Occipital lobe (tissue), 2 donors: ENCODE results near the gene TUB. TPM values are rescaled to one million over a fixed set of nuclear protein-coding genes. Genes with fewer than 3 reads are reported as not detected.

Source experiments
- DNase-seq: peaks from one replicate; lab custom pipeline; 2025; lab: John Stamatoyannopoulos, UW
- total RNA-seq: library from RNA; depleted of rRNA; stranded (reverse); fragments of >200 nt; gene quantifications from one replicate; pipeline ENCODE4 v1.2.3, GENCODE V29; 2014

Gene TUB, protein sequence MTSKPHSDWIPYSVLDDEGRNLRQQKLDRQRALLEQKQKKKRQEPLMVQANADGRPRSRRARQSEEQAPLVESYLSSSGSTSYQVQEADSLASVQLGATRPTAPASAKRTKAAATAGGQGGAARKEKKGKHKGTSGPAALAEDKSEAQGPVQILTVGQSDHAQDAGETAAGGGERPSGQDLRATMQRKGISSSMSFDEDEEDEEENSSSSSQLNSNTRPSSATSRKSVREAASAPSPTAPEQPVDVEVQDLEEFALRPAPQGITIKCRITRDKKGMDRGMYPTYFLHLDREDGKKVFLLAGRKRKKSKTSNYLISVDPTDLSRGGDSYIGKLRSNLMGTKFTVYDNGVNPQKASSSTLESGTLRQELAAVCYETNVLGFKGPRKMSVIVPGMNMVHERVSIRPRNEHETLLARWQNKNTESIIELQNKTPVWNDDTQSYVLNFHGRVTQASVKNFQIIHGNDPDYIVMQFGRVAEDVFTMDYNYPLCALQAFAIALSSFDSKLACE
- total RNA-seq, result 88.3 TPM

DNA sequence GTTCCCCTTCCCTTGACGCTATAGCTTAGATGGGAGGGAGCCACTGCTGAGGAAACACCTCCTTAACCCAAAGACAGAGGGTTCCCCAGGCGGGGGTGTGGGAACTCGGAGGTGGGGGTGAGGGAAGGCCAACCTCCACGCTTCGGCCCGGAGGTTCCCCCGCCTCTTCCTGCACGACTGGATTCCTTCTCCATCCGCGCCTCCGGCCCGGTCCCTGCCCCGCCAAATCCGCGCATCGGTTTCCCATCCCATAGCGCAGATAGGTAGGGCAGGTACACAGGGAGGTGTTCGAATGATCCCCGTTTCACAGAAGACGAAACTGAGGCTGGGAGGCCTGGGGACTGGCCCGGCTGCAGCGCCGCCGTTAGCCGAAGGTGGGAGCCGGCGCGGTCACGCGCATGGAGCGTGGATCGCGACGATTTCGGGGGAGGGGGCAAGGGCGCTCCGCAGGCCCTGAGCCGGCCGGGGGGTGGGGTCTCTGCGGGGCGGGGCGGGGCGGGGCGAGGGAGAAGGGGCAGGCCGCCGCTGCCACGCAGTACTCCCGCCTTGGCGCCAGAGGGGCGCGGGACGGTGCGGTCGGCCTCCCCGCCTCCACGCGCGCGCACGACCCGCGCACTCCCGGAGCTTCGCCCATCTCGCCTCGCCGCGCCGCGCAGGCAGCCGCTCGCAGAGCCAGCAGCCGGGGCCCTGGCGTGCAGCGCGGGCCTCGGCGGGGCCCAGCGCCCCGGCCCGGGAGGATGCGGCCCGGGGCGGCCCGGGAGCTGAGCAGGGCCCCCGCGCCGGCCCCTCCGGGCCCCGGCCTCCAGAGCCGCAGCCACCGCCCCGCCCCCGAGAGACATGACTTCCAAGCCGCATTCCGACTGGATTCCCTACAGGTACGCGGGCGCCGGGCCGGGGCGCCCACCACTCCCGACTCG is at the start of gene TUB:
TSS of gene TUB (plus strand) at position 538 of the 917 bp plus-strand sequence. CDS start at position 838, 300 bp downstream.
- peak; percentile 37 for DNase-seq

DNA sequence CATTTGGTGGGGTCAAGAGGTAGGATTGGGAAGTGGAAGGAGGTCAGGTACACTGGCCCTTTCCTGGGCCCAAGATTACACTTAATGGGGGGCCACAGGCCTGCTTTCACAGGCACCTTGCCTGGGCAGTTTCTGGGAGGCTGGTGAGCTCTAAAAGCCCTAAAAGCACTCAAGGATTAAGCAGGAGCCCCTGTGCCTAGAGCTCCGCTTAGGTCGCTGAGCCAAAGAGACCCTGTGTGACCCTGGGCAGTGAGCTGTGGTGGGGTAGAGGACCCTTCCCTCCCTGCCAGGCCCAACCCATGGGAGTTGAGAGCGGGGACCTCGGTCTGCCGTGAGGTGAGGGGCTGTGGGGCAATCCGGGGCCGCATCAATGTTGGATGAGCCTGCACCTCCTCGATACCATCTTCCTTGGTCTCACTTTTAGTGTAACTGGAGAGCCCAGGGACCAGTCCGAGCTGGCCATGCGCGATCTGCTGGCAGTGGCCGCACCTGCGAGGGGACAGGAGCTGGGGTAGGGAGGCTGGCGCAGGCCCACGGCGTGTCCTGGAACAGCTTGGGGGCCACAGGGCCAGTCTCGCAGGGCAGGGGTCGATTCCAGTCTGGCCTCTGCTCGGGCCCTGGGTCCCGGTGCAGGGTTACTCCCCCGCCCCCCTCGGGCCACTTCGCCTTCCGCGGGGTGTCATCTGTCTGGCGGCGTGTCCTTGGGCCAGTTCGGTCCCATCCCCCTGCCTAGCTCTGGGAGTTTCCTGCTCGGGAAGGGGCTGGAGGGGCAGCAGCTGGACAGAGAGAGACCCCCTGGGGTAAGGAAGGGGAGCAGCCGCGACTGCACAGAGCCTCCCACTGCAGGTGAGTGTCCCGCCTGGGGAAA is 49.5 kb upstream of the TUB start:
- DNase-seq, result no peak

DNA sequence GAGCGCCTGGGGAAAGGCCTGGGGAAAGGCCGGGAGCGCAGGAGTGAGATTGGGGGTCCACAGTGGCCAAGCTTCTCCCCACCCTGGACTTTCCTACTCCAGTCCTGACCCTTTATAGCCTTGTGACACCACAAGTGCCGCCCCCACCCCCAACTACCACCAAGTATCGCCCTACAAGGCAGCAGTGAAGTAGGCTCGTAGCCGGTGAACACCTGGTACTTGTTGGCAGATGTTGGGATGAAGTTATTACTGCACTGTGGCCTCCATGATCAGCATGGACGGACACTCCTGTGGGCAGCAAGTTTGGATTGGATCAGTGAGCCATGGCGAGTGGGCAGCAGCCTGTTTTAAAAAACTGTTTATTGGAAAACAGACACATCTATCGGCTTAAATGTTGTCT is 48.9 kb upstream of the TUB start:
- DNase-seq, result no peak

DNA sequence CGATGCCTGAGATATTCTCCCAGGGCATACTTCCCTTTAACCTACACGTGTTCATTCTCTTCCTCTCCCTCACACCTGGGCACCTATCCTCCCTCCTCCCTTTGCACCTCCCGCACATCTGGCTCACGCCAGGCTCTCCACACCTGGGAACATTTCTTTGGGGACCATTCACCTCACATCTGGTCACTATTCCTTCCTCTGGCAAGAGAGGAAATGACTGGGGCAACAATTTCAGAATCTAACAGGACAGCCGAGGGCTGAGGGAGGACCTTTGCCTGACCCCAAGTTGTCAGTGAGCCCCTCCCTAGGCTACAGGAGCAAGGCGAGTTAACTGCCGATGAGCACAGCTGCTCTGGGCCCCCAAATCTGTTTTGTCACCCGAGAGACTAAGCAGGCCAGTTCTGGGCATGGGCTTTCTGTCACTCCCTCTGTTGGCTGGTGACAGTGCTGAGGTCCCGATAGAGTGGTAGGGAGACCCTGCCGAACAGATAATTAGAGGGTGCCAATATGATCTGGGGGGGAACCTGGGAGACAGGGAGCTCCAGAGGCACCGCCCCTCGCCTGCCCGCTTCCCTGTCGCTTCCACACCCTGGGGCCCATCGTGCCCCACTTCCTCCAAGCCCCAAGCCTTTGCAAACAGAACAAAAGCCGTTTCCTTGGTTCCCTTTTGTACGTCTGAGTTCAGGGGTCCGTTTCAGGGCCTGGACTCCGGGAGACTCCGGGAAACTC is 48.3 kb upstream of the TUB start:
- DNase-seq, result no peak

DNA sequence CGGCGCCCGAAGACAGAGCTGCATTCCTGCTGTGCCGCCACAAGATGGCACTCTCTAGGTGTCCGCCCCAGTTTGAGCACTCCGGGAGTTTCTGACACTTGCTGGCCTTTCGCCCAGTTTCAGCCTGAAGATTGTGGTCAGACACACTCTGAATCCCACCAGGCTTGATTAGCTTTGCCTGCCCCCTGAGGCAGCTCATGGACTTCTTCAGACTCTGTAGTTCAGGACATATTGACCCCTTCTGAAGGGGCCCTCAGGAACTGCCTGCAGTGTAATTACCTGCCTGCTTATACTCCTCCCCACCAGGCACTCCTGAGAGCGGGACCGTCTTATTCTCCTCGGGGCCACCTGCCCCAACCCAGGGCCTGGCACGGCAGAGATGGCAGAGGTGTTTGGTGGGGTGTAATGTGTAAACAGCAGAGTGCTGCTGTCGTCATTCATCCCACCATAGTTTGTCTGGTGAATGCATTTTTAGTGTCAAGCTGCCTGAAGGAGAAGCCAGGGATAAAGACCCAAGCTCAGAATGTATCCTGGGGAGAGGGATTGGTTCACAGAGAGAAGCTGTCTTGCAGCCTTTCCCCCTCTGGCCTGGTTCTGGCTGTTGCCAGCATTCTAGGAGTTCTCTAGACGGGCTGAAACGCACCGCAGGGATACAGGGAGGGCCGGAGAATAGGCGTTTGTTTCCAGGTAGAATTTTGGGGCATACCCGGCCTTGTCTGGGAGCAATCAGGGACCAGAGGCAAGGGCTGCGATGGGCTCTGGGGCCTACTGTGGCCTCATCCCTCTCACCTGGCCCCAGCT is 47.5 kb upstream of the TUB start:
- DNase-seq, result peak; percentile 42

DNA sequence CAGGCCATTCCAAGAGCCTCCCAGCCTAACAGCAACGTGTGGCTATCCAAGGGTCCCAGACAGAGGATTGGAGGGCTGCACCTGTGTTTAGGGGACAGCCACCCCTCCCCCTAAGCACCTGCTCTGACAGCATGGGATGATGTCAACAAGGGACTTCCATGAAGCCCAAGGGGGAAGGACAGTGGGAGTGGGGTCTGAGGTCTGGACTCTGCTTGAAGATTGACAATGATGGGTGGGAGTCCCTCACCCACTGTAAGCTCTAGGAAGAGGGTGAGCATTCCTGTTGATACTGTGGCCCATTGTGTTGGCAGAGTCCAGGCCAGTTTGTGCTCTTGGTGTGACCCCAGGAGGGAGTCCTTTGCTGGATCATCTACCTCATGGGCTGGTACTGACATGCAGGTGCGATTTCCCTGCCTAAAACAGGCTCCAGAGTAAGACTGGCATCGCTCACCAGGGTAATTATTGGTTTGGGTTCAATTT is 46.9 kb upstream of the TUB start:
- no peak for DNase-seq

DNA sequence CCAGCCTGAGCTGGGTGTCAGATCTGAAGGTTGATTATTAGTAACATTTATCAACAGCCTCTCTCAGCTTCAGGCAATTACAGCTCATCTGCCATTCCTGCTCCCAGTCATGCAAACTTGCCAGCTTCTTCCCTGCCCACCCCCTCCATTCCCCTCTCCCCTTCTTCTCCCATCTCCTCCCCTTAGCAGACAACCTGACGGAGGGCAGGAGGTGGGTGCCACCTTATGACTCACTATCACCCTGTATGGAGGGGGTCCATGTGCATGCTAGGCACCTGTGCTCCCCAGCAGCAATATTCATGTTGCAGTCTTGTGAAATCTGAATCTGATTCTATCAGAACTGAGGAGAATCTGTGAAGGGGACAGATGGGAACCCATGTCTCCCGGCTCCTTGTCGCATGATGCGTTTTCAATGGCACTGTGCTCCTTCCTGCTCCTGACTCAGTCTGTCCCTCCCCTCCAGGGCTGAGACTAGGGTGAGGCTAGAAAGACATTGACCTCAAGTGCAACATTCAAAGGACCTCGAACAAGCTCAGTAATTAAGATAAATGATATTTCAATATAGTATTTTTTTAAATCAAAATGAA is 46.3 kb upstream of the TUB start:
- no peak for DNase-seq

DNA sequence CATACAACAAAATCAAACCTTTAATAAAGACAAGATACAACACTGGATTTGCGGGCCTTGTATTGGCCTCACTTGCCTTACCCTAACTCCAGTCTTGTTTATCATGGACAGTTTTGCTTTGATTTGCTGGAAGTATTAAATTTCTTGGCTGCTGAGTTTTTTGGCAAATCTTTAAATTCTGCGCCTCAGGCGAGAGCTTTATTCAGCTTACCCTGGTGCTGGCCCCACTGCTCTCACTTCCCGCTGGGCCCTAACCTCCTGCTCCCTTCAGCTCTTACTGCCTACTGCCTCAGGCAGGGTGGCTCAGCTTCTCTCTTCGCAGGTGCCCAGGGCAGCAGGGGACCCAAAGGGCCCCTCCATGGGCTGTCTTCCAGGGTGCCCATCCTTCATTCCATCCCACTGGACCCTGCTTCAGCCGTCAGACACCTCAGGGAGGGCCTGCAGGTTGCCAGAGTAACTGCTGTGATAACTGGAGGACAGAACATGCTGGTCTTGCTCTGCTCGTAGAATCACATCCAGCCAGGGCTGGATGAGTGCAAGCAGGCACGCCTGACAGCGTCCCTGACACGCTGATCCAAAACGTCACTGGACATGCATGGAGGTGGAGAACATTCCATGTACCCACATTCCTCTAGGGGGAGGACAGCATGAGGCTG is 45.7 kb upstream of the TUB start:
- no peak for DNase-seq

DNA sequence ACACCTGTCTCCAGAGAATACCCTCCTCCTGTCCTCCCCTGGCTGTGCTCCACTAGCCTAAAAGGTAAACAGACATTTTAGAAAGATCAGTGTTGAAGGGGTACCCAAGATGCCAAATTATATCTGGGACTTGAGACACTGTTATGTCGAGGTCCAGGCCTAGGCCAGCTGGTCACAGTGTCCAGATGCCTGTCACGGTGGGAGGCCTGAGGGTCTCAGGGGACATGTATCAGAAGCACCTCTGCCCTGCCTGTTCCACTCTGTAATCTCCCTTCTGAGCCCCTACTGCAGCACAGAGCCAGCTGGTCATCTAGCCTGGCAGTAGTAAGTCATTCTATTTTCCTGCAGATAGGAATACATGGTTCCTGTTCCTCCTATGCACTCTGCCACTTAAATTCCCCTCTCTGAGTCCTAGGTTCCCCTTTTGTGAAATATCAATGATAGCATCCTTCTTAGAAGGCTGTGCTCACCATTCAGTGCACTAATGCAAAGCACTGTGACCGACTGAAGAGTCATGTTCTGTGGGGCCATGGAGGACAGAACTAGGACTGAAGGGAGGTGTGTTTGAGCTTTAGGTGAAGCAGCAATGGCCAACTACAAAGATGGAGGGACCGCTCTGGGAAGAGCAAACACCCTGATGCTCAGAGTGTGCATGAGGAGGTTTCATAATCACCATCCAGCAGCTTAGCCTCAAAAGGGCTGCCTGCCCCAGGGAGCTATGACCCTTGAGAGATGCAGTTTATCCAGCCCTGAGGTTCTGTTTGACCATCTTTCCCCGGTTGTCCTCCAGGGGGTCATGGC is 44.8 kb upstream of the TUB start:
- DNase-seq, result no peak

DNA sequence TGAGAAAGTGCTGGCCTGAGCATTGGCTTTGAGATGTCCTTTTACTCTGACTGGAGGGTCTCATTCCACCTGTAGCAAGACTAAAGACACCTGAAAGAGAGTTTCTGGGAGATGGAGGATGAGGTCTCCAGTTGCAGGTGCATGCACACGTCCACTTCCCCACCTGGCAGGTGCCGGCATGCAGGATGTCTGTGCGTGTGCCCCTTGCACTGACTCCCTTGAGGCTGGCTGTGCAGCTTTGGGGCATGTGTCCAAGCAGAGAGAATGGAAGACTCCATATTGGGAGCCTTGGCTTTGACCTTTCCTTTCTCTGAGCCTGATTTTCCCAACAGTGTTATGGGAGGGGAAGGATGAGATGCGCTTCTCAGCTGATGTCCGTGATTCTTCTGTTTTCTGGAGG is 44.0 kb upstream of the TUB start:
- no peak for DNase-seq

DNA sequence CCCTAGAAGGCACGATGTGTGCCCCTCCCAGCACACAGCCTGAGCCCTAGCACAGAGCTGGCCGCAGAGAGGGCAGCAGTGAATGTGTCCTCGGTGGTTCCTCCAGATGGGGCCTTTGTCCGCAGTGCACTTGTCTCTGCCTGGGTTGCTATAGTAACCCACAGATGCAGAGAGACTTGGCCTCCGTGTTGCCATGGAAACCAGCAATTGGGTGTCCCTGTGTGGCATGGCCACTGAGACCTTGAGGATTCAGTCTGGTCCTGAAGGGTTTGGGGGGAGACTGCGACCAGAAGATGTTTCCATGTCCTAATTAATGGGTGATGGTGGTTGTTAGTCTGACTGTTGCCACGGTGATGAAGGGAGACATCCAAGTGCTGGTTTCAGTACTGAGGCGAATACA is 42.6 kb upstream of the TUB start:
- peak; percentile 42 for DNase-seq

DNA sequence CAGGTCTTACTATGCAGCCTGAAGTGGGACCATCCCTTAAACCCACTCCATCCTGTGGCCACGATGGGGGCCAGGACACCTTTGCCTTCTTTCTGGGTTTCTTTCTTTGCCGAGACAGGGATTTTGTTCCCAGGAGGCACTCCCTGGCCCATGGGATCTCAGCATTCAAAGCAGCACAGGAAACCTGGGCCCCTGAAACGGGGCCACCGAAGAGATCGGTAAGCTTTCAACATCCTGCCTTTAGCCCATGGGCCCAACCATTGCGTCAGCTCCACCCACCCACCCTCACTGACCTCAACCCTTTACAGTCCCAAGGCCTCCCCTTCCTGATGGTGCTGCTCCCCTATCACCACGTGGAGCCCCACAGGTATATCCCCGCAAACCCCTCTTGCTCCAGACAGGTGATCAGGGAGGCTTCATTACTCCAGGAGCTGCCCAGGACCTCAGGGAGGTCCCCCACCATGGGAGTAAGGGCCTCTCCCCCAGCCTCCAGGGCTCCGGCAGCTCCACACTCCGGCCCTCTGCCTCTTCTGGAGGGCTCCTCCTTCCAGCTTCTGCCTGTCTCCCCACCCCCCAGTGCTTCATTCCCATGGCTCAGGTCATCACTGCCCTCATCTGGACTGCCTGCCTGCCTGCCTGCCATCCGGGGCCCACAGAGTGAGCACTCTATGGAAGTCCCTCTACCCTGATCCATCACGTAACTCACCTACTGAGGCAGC is 42.0 kb upstream of the TUB start:
- DNase-seq, result no peak

DNA sequence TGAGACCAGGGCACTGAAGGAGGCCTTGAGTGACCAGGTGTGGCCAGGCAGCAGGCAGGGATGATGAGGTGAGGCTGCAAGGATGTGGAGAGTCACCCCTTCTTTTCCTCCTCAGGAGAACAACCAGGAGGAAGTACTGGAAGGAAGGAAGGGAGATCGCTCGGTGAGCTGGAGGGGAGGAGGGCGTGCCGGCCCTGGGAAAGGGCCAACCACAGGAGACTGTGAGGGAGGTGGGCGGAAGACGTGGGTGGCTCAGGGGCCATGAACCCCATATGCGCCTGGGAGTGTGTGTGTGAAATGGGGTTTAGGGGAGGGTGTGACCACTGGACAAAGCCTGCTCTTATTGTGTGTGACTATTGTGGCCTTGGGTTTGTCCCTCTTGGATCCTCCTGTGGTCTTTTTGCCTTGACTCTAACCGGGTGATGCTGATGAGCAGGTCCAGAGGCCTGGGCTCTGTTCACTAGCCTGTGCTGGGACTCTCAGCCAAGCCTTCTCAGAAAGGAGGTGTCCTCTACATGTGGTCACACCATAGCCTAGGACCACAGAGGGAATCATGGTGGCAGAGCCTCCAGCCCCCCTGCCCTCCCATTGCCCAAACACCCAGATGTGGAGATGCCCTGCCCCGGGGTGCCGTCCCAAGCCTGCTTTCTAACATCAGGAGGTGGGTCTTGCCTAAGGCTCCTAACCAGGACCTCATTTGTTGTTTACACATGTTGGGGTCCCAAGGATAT is 41.3 kb upstream of the TUB start:
- no peak for DNase-seq

DNA sequence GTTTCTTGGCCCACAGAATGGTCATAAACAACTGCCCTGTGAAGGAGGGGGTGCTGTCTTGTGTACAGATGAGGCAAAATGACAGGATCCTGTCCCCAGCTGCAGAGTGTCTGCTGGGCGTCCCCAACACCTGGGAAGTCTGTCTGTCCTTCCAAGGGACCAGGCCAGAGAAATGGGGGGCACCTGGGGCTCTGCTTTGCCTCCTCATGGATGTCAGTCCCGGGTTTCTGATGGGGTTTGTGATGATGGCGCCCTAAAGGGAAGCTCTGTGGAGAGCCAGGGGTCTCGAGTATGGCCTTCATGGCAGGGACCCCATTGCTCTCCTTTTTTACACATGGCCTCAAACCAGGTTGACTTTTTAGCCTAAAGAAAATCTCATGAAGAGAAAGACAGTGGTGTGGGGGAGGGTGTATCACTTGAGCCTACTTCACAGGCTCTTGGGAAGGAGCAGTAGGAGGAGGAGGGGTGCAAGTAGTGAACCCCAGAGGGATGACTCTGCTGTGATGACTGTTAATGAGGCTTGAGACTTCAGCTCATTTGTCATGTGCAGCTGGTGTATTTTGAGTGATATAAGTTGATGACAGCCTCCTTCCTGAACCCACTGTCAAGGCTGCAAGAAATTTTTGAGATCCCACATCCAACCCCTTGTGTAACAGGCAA is 40.6 kb upstream of the TUB start:
- DNase-seq, result no peak

DNA sequence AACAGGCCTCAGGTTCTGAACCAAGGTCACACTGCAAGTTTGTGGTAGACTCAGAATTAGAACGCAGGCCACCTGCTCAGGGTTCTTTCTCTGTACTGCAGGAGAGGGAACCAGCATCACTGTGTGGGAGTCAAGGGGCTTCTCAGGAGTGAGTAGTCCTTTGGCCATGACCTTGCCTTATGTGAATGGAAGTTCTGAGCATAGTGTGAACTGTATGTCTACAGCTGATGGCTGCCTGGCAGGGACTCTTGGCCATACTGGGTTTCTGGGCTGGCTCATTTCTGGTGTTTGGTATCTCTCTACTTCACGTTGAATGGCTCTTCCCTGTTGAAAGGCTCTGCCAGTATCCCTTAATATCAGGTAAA is 40.1 kb upstream of the TUB start:
- DNase-seq, result no peak

DNA sequence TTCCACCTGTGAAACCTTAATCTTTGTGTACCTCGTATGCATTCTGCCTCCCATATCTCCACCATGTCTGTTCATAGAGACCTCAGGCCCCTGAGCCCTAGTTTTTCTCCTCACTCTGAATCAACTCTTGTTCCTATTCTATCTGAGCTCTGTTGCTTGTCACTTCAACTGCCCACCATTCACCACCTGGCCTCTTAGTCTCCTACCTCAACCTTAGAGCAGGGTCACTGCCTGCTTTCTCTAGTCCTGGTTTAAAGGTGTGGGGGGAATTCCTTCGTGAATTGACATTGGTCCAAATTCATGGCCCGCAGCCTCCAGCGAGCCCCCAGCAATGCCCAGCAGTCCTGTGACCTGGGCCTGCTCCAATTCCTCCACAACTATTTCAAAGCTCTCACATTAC is 39.4 kb upstream of the TUB start:
- DNase-seq, result no peak
